Adipocyte (in vitro differentiated cells): ENCODE measurements around the gene FAM13A.

Experiments
- DNase-seq: peaks from one replicate; pipeline ENCODE4 v3.0.0-alpha.2; 2015; ENCODE audit warnings: low read depth
- H3K27me3 ChIP-seq: replicated peaks from 2 replicates; pipeline ENCODE4 v1.7.0; 2013; ENCODE audit warnings: mild to moderate bottlenecking, low read length, moderate library complexity; ENCODE audit not compliant: control insufficient read depth, insufficient read depth
- H3K36me3 ChIP-seq: 2 replicates; pipeline ENCODE4 v1.7.0; 2013; ENCODE audit warnings: low read length, mild to moderate bottlenecking, moderate library complexity; ENCODE audit not compliant: control insufficient read depth, insufficient read depth, severe bottlenecking
- H3K4me1 ChIP-seq: 2 replicates; pipeline ENCODE4 v1.7.0; 2013; ENCODE audit warnings: mild to moderate bottlenecking, low read length, moderate library complexity; ENCODE audit not compliant: control insufficient read depth, insufficient read depth
- H3K4me3 ChIP-seq: 2 replicates; pipeline ENCODE4 v1.7.0; 2013; ENCODE audit warnings: mild to moderate bottlenecking, low read length, moderate library complexity
- H3K9ac ChIP-seq: 2 replicates; pipeline ENCODE4 v1.7.0; 2013; ENCODE audit warnings: mild to moderate bottlenecking, low read length, moderate library complexity
- H3K9me3 ChIP-seq: 2 replicates; pipeline ENCODE4 v1.7.0; 2013; ENCODE audit warnings: mild to moderate bottlenecking, low read length, moderate library complexity; ENCODE audit not compliant: control insufficient read depth

Gene FAM13A

GRCh38 chr4:88794087-88794690 is 262.8 kb downstream of the FAM13A start:
- no peak for DNase-seq
- no peak overlapping the region for H3K9ac ChIP-seq
- no peak overlapping the region for H3K4me3 ChIP-seq
- peaks cover 8% of the 10 kb centered on the region for H3K9me3 ChIP-seq
- H3K27me3 ChIP-seq: no peaks in the 10 kb centered on the region
- peaks cover 26% of the 10 kb centered on the region for H3K36me3 ChIP-seq
- H3K4me1 ChIP-seq: peaks cover 24% of the 10 kb centered on the region

- H3K9ac ChIP-seq: no peak overlapping the region
- H3K9me3 ChIP-seq: peaks cover 8% of the 10 kb centered on the region
- no peak overlapping the region for H3K4me3 ChIP-seq
- no peak for DNase-seq
- H3K27me3 ChIP-seq: no peaks in the 10 kb centered on the region
- peaks cover 24% of the 10 kb centered on the region for H3K36me3 ChIP-seq
- H3K4me1 ChIP-seq: peaks cover 24% of the 10 kb centered on the region
Observed at GRCh38 chr4:88793475-88793874, 263.5 kb downstream of the FAM13A start.

- DNase-seq: no peak
- Histone ChIP-seq H3K27me3 (no peaks in the 10 kb centered on the region), H3K9ac (no peak overlapping the region), H3K9me3 (peaks cover 8% of the 10 kb centered on the region), H3K36me3 (peaks cover 19% of the 10 kb centered on the region), H3K4me3 (no peak overlapping the region), H3K4me1 (peaks cover 21% of the 10 kb centered on the region)
Observed at GRCh38 chr4:88792821-88793220, 264.2 kb downstream of the FAM13A start.

- Histone ChIP-seq H3K9ac (peak overlapping the region; percentile 7), H3K9me3 (peaks cover 8% of the 10 kb centered on the region), H3K27me3 (no peaks in the 10 kb centered on the region), H3K4me1 (peaks cover 16% of the 10 kb centered on the region), H3K4me3 (no peak overlapping the region), H3K36me3 (peaks cover 19% of the 10 kb centered on the region)
- DNase-seq: peak; percentile 92
Observed at GRCh38 chr4:88792268-88792781, 264.7 kb downstream of the FAM13A start.

GRCh38 chr4:88791274-88791673 is 265.7 kb downstream of the FAM13A start:
- Histone ChIP-seq H3K4me1 (peaks cover 16% of the 10 kb centered on the region), H3K36me3 (peaks cover 29% of the 10 kb centered on the region)
- DNase-seq: peak; percentile 11

GRCh38 chr4:88788895-88789294 is 268.1 kb downstream of the FAM13A start:
- H3K4me1 ChIP-seq: peaks cover 16% of the 10 kb centered on the region
- no peak overlapping the region for H3K4me3 ChIP-seq
- no peaks in the 10 kb centered on the region for H3K9me3 ChIP-seq
- no peak for DNase-seq
- H3K9ac ChIP-seq: no peak overlapping the region
- H3K36me3 ChIP-seq: peaks cover 52% of the 10 kb centered on the region
- no peaks in the 10 kb centered on the region for H3K27me3 ChIP-seq

More at GRCh38 chr4:88791274-88791673, 265.7 kb downstream of the FAM13A start:
- H3K4me3 ChIP-seq: no peak overlapping the region
- no peak overlapping the region for H3K9ac ChIP-seq
- H3K9me3 ChIP-seq: peaks cover 2% of the 10 kb centered on the region
- H3K27me3 ChIP-seq: no peaks in the 10 kb centered on the region

GRCh38 chr4:88788424-88788823 is 268.6 kb downstream of the FAM13A start:
- H3K4me3 ChIP-seq: no peak overlapping the region
- H3K36me3 ChIP-seq: peaks cover 56% of the 10 kb centered on the region
- H3K27me3 ChIP-seq: no peaks in the 10 kb centered on the region
- DNase-seq: no peak
- H3K9ac ChIP-seq: no peak overlapping the region
- H3K9me3 ChIP-seq: no peaks in the 10 kb centered on the region
- peaks cover 16% of the 10 kb centered on the region for H3K4me1 ChIP-seq

GRCh38 chr4:88786011-88786410 is 271.0 kb downstream of the FAM13A start:
- no peak overlapping the region for H3K4me3 ChIP-seq
- H3K36me3 ChIP-seq: peaks cover 67% of the 10 kb centered on the region
- DNase-seq: no peak
- no peak overlapping the region for H3K9ac ChIP-seq
- no peaks in the 10 kb centered on the region for H3K27me3 ChIP-seq
- no peaks in the 10 kb centered on the region for H3K9me3 ChIP-seq
- H3K4me1 ChIP-seq: no peaks in the 10 kb centered on the region

- no peaks in the 10 kb centered on the region for H3K27me3 ChIP-seq
- no peaks in the 10 kb centered on the region for H3K9me3 ChIP-seq
- DNase-seq: no peak
- H3K4me1 ChIP-seq: no peaks in the 10 kb centered on the region
- peaks cover 75% of the 10 kb centered on the region for H3K36me3 ChIP-seq
- no peak overlapping the region for H3K9ac ChIP-seq
- no peak overlapping the region for H3K4me3 ChIP-seq
Observed at GRCh38 chr4:88780389-88780788, 276.6 kb downstream of the FAM13A start.

- peaks cover 76% of the 10 kb centered on the region for H3K36me3 ChIP-seq
- H3K9me3 ChIP-seq: no peaks in the 10 kb centered on the region
- DNase-seq: peak; percentile 78
- no peaks in the 10 kb centered on the region for H3K27me3 ChIP-seq
- H3K9ac ChIP-seq: no peak overlapping the region
- H3K4me3 ChIP-seq: no peak overlapping the region
- H3K4me1 ChIP-seq: no peaks in the 10 kb centered on the region
Observed at GRCh38 chr4:88779431-88779830, 277.6 kb downstream of the FAM13A start.

- no peak overlapping the region for H3K9ac ChIP-seq
- H3K9me3 ChIP-seq: no peaks in the 10 kb centered on the region
- H3K27me3 ChIP-seq: no peaks in the 10 kb centered on the region
- DNase-seq: no peak
- no peaks in the 10 kb centered on the region for H3K4me1 ChIP-seq
- no peak overlapping the region for H3K4me3 ChIP-seq
- peaks cover 62% of the 10 kb centered on the region for H3K36me3 ChIP-seq
Observed at GRCh38 chr4:88775529-88775928, 281.5 kb downstream of the FAM13A start.

GRCh38 chr4:88775026-88775425 is 282.0 kb downstream of the FAM13A start:
- Histone ChIP-seq H3K27me3 (no peaks in the 10 kb centered on the region), H3K9me3 (no peaks in the 10 kb centered on the region), H3K4me3 (no peak overlapping the region), H3K36me3 (peaks cover 60% of the 10 kb centered on the region), H3K9ac (no peak overlapping the region), H3K4me1 (no peaks in the 10 kb centered on the region)
- no peak for DNase-seq
